Frontal cortex (tissue), 4 donors: ENCODE measurements around the gene DDI2. TPM values are rescaled to one million over a fixed set of nuclear protein-coding genes. Genes with fewer than 3 reads are reported as not detected.

Experiments used
- DNase-seq, 2 donors: peaks; one replicate each; pipeline ENCODE4 v3.0.0; 2012; ENCODE audit warnings: low spot score in 2 of 2
- FAIRE-seq: peaks from 2 replicates; lab custom pipeline; 2012; peaks lifted over from hg19 to GRCh38; lab: Jason Lieb, UNC
- total RNA-seq: library from RNA; depleted of rRNA; stranded (reverse); fragments of >200 nt; gene quantifications from one replicate; pipeline ENCODE4 v1.2.3, GENCODE V29; 2014
- donor health status: control.
- donor health status: control.
- donor health status: control.

Gene DDI2
- total RNA-seq, 1 donor from 2014 or later = 11.8 TPM

DNA sequence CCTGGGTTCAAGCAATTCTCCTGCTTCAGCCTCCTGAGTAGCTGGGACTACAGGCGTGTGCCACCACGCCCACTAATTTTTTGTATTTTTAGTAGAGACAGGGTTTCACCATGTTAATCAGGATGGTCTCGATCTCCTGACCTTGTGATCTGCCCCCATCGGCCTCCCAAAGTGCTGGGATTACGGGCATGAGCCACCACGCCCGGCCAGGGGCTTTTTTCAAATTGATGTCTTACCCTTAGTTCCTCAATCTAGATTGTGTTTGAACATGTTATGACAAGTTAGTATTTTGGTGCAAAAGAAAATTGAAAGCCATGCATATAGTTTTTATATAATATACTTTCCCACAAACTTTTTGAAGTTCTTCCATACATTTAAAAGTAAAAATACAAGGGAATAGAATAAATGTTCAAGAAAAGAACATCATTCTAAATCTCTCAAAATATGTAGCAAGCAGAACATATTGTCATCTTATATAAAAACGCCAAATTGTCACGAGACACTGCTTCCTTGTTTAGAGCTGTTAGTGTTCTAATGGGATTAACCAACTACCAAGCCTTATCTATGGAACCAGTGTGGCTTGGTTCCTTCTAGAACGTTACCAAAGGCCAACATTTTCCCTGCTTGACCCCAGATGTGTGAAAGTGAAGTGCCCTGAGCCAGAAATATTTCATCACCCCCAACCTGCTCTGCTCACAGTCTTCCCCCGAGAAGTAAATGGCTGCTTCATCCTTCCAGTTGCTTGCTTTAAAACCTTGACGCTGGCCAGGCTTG, 57.3 kb downstream of the DDI2 start:
- FAIRE-seq (no peak), DNase-seq (no peak)

DNA sequence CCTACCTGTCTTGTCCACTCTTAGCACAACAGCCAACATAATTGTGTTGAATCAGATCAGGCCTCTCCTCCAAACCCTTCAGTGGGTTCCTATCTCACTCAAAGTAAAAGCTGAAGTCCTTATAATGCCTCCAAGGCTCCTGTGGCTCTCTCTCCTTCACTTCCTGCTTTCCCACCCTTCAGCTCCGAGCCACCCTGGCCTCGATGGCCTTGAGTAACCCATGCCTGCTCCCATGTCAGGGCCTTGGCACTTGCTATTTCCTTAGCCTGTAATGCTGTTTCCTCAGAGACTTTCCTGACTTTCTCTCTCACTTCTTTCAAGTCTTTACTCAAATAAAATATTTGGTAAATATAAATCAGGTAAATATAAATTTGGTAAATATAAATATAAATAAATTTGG, 58.8 kb downstream of the DDI2 start:
- DNase-seq (no peak), FAIRE-seq (no peak)

DNA sequence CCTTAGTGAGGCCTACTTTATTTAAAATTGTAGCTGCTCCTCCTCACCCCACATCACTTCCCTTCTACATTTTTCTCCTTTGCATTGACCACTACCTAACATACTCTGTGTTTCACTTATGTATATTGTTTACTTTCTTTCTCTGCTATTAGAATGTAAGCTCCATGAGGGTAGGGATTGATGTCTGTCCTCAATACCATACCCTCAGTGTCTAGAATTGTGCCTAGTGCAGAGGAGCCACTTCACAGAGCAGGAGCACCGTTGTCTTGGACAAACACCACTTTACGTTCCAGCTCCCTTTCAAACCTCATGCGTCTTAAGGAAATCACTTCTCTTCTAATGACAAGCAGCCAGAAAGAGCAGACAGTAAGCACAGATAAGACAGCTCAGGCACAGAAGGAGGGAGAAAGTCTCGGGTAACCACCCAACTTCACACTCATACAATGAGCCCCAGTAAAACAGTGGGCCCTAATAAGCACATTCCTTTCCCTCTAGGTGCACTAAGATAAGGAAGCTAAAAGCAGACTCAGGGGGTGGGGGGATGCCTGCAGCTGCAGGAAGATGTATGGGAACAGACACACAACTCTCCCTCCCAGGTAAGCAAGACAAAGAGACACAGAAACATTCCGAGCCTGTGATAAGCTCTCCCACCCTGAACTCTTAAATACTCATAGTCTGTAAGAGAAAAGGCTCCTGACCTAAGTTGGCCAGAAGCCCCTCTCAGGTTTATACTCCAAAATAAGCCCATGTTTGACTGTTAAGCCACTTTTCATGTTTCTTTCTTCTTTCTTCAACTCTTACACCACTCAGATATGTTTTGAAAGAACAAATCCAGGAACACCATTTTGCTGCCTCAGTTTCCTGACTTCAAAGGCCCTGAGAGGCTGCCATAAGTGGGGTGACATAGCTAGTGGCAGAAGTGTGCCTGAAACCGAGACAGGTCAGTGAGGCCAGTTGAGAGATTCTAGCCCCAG, 59.7 kb downstream of the DDI2 start:
- FAIRE-seq = no peak
- no peak for DNase-seq

DNA sequence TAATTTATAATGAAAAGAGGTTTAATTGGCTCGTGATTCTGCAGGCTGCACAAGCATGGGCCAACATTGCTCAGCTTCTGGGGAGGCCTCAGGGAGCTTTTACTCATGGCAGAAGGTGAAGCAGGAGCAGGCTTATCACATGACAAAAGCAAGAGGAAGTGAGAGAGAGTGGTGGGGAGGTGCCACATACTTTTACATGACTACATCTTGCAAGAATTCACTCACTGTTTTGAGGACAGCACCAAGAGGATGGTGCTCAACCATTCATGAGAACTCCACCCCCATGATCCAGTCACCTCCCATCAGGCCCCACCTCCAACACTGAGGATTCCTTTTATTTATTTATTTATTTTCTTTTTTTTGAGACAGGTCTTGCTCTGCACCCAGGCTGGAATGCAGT, 61.3 kb downstream of the DDI2 start:
- FAIRE-seq = no peak

DNA sequence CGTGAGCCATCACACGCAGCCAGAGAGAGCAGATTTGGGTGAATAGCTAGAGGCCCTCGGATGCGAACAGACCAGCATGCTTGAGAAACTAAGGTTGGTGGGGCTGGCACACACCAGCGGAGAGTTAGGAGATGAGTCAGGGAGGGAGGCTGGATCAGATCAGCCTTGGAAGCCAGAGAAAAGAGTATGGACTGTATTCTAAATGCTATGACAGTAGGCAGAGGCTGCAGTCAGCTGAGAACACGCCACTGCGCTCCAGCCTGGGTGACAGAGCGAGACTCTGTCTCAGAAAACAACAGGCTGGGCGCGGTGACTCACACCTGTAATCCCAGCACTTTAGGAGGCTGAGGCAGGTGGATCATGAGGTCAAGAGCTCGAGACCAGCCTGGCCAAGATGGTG, 62.9 kb downstream of the DDI2 start:
- no peak for DNase-seq
- no peak for FAIRE-seq

More for the DNA sequence above, 61.3 kb downstream of the DDI2 start:
- no peak for DNase-seq

DNA sequence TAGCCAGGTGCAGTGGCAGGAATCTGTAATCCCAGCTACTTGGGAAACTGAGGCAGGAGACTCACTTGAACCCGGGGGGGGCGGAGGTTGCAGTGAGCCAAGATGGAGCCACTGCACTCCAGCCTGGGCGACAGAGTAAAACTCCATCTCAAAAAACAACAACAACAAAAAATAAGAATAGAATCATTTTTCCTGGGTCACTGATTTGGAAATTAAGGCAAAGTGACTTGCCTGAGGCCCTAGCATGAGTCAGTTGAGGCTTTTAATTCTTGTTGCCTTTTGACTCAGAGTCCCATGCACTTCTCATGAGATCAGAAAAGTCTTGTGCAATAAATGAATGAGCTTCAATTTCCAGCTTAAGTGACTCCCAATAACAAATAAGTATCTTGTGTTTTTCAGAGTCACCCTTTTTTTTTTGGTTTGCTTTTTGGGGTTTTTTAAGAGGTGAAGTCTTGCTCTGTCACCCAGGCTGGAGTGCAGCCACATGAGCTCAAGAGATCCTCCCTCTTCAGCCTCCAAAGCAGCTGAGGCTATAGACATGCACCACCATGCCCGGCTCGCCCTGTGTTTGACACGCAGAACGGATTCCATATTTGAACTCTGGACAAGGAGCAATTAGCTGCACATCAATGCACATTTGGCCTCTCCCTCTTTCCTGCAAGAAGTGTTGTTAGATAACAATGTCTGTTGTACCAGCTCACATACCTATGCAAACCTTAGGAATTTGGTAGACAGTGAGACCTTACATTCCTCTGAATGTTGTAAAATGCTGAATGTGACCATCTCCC, 63.5 kb downstream of the DDI2 start:
- no peak for FAIRE-seq

DNA sequence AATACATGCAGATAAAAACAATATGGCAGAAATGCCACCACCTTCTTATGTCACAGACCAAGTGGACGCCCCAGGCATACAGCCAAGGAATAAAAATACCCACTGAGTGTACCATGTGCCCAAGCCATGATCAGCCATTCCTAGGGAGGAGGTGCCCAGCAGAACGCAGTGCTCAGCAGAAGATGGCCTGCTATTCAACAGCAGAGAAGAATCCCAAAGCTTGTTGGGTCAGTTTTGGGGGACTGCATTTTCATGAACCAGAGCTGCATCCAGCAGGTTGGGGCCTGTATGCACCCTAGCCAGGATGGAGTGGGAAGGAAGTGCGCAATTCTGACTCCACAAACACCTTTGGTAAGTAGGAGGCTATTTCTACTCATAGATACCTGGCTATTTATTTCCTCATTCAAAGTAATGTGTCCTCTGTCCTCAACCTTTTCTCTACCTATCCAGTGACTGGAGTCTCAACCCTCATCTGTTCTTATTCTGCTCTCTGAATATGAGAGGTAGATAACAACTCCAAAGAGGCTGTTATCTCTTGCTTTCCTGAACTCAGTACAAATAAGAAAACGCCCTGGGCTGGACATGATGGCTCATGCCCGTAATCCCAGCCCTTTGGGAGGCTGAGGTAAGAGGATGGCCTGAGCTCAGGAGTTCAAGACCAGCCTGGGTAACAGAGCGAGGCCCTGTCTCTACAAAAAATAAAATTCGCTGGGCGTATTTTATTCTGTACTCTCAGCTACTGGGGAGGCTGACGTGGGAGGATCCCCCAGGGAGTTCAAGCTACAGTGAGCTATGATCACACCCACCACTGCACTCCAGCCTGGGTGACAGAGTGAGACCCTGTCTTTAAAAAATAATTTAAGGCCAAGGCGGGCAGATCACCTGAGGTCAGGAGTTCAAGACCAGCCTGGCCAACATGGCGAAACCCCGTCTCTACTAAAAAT, 64.4 kb downstream of the DDI2 start:
- DNase-seq (no peak), FAIRE-seq (no peak)

More for the DNA sequence above, 63.5 kb downstream of the DDI2 start:
- DNase-seq = no peak

DNA sequence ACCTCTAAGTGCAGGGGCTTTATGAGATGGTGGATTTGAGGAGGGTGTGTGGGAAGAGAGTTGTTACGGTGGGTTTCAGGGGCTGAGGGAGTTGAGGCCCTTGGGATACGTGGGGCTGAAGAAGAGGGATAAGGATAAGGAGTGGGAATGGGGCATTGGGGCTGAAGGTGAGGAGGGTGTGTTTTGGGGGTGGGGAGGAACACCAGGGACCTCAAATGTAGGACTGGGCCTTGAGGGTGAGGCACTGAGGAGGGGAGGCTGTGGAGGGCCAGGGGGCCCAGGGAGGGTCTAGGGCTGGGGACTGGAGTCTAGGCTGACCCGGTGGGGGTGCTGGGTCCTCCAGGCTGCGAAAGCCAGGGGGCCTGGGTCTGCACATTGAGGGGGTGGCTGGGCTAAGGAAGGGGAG, 65.7 kb downstream of the DDI2 start:
- DNase-seq = no peak
- no peak for FAIRE-seq

DNA sequence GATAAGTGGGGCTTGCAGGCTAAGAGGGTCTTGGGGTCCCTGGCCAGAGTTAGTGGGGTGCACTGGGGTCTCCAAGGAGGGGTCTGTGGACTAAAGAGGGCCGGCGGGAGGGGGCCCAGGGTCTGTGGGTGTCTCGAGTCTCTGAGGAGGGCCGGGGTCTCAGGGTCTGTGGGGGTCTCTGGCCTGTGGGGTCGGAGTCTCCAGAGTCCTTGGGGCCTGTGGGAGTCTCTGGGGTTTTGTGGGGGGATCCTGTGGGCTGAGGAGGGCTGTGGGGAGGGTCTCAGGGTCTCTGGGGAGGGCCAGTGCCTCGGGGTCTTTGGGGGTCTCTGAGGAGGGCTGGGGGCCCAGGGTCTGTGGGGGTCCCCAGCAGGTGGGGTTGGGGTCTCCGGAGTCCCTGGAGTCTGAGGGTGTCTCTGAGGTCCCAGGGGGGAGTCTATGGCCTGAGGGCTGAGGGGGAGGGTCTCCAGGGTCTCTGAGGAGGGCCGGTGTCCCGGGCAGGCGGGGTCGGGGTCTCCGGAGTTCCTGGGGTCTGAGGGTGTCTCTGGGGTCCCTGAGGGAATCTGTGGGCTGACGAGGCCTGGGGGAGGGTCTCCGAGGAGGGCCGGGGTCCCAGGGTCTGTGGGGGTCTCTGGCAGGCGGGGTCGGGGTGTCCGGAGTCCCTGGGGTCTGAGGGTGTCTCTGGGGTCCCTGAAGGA, 66.2 kb downstream of the DDI2 start:
- DNase-seq (no peak), FAIRE-seq (no peak)

DNA sequence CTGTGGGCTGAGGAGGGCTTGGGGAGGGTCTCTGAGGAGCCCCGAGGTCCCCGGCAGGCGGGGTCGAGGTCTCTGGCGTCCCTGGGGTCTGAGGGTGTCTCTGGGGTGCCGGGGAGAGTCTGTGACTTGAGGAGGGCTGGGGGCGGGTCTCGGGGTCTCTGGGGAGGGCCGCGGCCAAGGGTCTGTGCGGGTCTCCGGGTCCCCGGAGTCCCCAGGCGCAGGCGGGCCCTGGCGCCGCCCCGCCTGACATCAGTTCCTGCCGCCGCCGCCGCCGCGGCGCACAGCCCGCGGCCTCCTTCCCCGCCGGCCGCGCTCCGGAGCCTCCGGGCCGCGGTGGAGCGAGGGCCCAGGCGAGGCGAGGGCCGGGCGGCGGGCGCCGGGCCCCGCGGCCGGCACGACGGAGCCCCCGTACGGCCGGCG, 66.8 kb downstream of the DDI2 start, which contains the start of gene PLEKHM2:
TSS of gene PLEKHM2 (plus strand) at position 279 of the 420 bp plus-strand sequence. CDS start 239 bp downstream, outside the sequence.
- DNase-seq (peak; percentile 76 to 80), FAIRE-seq (no peak)

DNA sequence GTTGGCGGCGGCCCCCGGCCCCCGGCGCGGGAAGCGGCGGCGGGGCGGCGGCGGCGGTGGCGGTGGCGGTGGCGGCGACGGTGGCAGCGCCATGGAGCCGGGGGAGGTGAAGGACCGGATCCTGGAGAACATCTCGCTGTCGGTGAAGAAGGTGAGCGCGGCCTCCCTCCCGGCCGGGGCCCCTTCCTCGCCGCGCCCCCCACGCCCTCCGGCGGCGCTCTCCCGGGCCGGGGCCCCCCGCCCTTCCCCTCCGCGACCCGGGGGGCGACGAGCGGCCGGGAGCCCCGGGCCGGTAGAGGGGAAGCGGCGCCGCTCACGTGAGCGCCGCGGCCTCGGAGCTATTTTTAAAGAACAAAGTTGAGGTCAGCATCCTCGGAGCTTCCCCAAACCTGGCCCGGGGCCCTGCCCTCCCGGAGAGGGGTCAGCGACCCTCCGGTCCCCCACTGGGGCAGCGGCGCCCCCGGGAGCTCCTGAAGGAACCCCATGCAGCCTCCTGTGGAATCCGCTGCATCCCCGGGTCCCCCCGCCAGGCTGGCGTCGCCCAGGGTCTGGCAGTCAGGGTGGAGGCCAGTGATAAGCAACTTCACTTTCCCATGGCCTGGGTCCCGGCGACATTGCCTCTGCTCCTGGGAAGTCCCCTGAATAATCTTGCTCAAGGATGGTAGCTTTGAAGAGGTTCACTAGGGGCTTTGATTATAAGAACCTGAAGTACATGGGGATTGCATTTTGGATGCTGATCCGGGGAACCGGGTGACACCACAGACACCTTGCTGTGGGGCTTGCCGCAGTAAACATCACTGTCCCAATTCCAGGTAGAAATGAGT, 67.4 kb downstream of the DDI2 start:
- FAIRE-seq = no peak

DNA sequence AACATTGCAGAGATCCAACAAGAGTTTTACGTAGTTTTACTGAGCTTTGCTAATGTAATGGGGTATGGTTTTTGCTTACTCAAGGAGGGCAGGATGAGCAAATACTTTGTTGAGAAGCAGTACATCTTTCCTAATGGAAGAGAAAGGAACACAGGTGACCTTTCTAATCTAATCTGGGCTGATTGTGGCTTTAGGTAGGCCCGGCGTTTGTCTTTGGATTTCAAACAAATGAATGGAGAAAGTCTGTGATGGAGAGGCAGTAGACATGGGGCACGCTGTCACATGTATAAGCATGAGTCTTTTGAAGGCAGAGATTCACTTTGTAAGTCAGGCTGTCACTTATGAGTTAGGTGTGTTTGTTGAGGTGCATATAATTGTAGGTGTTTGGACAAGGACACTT, 68.6 kb downstream of the DDI2 start:
- DNase-seq (no peak), FAIRE-seq (no peak)

More for the DNA sequence above, 67.4 kb downstream of the DDI2 start:
- peak; percentile 46 to 59 for DNase-seq

DNA sequence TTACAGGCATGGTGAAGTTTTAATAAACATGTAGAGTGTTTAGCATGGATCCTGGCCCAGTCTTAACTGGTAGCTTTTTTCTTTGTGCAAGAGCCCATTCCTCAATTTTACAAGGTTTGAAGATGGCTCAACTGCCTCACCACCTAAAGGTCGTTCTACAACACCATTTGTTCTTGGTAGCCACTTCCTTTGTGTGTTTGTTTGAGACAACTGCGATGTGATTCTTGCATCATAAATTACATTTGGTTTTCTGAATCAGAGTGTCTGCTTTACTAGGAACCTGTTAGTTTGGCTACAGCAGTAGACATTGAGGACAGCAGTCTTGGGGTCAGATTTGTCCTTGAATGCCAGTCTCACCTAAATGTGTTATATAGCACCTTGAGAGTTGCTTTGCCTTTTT, 70.2 kb downstream of the DDI2 start:
- FAIRE-seq (no peak), DNase-seq (no peak)

DNA sequence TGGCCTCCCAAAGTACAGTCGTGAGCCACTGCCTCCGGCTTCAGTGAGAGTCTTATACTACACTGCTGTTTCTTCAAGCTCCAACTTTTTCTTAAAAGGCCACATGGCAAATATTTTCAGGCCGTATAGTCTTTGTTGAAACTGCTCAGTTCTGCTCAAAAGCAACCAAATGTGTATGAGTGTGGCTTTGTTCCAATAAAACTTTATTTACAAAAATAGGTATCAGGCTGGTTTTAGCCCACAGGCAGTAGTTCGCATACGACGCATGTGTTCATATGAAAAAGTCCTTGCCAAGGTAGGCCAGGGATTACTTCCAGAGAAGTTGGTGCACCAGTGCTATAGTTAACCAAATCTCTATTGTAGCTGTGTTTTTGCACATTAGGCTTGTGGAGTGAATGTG, 73.1 kb downstream of the DDI2 start:
- FAIRE-seq = no peak
- DNase-seq = no peak

DNA sequence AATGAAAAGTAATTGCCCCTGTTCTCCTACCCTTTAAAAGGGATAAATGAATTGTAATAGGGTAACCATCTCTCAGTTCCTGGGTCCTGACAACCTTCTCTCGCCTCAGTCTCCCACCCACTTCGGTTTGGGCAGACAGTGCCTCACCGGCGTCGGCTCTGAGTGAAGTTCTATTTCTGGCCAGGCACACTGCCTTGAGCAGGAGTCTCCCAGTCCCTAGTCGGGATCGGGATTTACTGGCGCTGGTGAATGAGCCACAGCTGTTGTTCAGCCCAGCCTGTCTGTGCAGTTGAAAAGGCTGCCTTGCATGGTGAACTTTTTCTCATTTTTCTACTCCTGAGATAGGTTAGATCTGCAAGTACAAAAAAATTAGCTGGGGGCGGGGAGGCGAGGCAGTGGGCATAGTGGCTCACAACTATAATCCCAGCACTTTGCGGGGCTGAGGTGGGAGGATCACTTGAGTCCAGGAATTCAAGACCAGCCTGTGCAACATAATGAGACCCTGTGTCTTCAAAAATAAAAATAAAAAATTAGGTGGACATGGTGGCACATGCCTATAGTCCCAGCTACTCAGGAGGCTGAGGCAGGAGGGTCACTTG, 74.3 kb downstream of the DDI2 start:
- DNase-seq (no peak), FAIRE-seq (no peak)

DNA sequence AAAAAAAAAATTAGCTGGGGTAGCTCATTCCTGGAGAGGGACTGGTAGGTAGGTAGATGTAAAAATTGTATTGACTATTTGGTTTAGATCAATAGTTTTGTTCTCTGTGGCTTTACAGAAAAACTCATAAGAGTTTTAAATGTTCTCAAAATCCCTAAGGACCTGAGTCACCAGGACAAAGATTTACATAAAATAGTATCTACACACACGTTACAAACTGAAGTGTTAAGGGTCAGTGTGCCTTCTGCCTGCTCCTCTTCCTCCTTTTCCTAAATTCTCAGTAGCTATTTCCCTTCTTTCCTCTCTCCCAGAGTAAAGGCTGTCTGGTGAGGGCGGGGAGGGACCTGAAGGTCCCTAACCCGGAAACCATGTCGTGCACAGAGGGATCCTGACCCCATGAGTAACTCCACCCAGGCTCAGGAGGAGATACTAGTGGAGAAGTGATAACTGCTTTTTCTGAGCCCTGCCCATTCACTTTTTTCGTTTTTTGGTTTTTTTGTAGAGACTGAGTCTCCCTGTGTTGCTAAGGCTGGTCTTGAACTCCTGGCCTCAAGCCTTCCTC, 74.9 kb downstream of the DDI2 start:
- FAIRE-seq = no peak
- DNase-seq = no peak

DNA sequence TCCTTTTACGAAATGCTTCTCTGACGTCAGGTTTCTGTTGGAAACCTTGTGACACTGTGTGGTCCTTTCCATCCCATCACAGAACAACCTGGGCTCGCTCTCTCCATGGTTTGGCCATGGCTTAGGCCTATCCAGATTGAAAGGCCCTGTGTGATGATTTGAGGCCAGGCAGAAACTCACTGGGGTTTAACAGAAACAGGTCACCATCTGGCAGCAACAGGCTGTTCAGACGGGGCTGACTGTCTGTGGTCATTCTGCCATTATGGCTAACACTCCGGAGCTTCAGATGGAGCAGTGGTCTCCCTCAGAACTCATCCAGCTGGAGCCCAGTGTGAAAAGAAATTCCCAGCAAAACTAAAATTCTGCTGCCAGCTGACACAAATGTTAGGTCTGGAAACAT, 76.1 kb downstream of the DDI2 start:
- FAIRE-seq (no peak), DNase-seq (no peak)
